Karpas-422 (cell line): ENCODE results near the gene ZNF416. TPM values are rescaled to one million over a fixed set of nuclear protein-coding genes. Genes with fewer than 3 reads are reported as not detected.

Experiments
- DNase-seq: peaks from one replicate; pipeline ENCODE4 v3.0.0-alpha.2; 2015
- H2AFZ ChIP-seq: fragments of 200-600 bp; sonication (generic); 2 replicates; pipeline ENCODE4 v1.6.1; 2014; ENCODE audit warnings: antibody characterized with exemption, low read length, mixed read lengths
- H3K27ac ChIP-seq: fragments of 200-600 bp; sonication (generic); 2 replicates; pipeline ENCODE4 v1.5.1; 2014; ENCODE audit warnings: mild to moderate bottlenecking, low read length, moderate library complexity
- H3K27me3 ChIP-seq: fragments of 200-600 bp; sonication (generic); 2 replicates; pipeline ENCODE4 v1.6.1; 2014; ENCODE audit warnings: low read length, mixed read lengths
- H3K36me3 ChIP-seq: fragments of 200-600 bp; sonication (generic); 2 replicates; pipeline ENCODE4 v1.6.1; 2014; ENCODE audit warnings: low read length, mixed read lengths; ENCODE audit not compliant: insufficient read depth
- H3K4me1 ChIP-seq: fragments of 200-600 bp; sonication (generic); 2 replicates; pipeline ENCODE4 v1.6.1; 2014; ENCODE audit warnings: mild to moderate bottlenecking, low read length, mixed read lengths
- H3K4me2 ChIP-seq: fragments of 200-600 bp; sonication (generic); 2 replicates; pipeline ENCODE4 v1.6.1; 2014; ENCODE audit warnings: low read length, low read depth, mild to moderate bottlenecking; ENCODE audit not compliant: poor library complexity, severe bottlenecking
- H3K4me3 ChIP-seq: fragments of 200-600 bp; sonication (generic); 2 replicates; pipeline ENCODE4 v1.5.1; 2014; ENCODE audit warnings: mild to moderate bottlenecking, antibody characterized with exemption, low read length, mixed read lengths
- H3K79me2 ChIP-seq: fragments of 200-600 bp; sonication (generic); 2 replicates; pipeline ENCODE4 v1.6.1; 2014; ENCODE audit warnings: mild to moderate bottlenecking, low read length, mixed read lengths
- H3K9ac ChIP-seq: fragments of 200-600 bp; sonication (generic); 2 replicates; pipeline ENCODE4 v1.6.0; 2014; ENCODE audit warnings: low read length
- H3K9me2 ChIP-seq: fragments of 200-600 bp; sonication (generic), shearing (Covaris generic); replicated peaks from 2 replicates; pipeline ENCODE4 v1.6.0; 2014; ENCODE audit warnings: mild to moderate bottlenecking, low read length, moderate library complexity; ENCODE audit not compliant: insufficient read depth
- H3K9me3 ChIP-seq: fragments of 300-700, 200-600 bp; sonication (generic); 2 replicates; pipeline ENCODE4 v1.6.1; 2014; ENCODE audit warnings: low read length, mixed read lengths
- H4K20me1 ChIP-seq: fragments of 200-600 bp; sonication (generic); 2 replicates; pipeline ENCODE4 v1.6.1; 2014; ENCODE audit warnings: mild to moderate bottlenecking, antibody characterized with exemption, low read length, low read depth; ENCODE audit not compliant: insufficient read depth
- total RNA-seq: library from RNA; depleted of rRNA; stranded (reverse); fragments of >200 nt; shearing (Covaris generic); gene quantifications from 2 replicates; pipeline ENCODE4 v1.2.3, GENCODE V29; 2014; ENCODE audit warnings: low replicate concordance

The ZNF416 gene
- total RNA-seq, 1 experiment from 2014 or later = 3.1 TPM

DNA sequence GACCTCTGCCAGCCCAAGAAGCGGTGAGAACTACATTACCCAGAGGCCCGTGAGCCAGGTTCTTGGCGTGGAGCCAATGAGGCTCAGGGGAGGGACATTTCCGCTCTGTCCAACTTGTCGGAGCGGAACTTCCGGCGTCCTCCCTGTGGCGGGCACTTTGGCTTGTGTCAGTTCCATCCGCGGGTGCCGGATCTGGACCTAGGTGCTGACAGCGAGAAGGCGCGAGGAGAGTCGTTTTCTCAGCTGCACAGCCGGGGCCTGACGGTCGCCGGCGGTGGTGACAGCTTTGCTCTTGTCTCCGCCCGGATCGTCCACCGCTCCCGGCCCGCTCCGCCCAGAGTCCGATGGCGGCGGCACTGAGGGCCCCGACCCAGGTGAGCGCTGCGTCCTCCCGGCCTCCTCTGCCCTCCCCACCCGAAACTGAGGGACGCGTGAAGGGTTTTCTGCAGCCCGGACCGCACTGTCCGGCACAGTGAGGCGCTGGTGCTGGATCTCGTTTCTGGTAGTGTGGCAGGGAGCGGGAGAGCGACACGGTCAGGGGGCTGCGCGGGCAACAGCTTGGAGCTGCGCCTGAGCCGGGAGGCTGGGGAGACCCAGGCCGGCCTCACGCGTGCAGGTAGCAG is 21.2 kb upstream of the ZNF416 start, which contains the start of gene ZNF530:
TSS of gene ZNF530 (plus strand) at position 125 of the 623 bp plus-strand sequence. CDS start 4,461 bp downstream, outside the sequence.
- Histone ChIP-seq H2AFZ (peak within 1 kb of the TSS; percentile 82), H4K20me1 (no peaks in the 10 kb centered on the region), H3K4me3 (peak within 1 kb of the TSS; percentile 86), H3K79me2 (peaks cover 27% of the 10 kb centered on the region), H3K4me1 (peaks cover 12% of the 10 kb centered on the region), H3K27me3 (no peaks in the 10 kb centered on the region), H3K9me3 (peaks cover 51% of the 10 kb centered on the region), H3K27ac (no peak within 1 kb of the TSS), H3K36me3 (peaks cover 38% of the 10 kb centered on the region), H3K9me2 (no peaks in the 10 kb centered on the region), H3K4me2 (peak within 1 kb of the TSS; percentile 92), H3K9ac (peak within 1 kb of the TSS; percentile 75)
- peak; percentile 99 for DNase-seq

- peak overlapping the region; percentile 92 for H3K4me2 ChIP-seq
- H3K9ac ChIP-seq = peak overlapping the region; percentile 75
- H2AFZ ChIP-seq = peak overlapping the region; percentile 82
- peaks cover 33% of the 10 kb centered on the region for H3K36me3 ChIP-seq
- H3K27ac ChIP-seq = no peak overlapping the region
- peaks cover 12% of the 10 kb centered on the region for H3K4me1 ChIP-seq
- no peaks in the 10 kb centered on the region for H3K9me2 ChIP-seq
- no peaks in the 10 kb centered on the region for H3K27me3 ChIP-seq
- no peaks in the 10 kb centered on the region for H4K20me1 ChIP-seq
- H3K79me2 ChIP-seq = peaks cover 27% of the 10 kb centered on the region
- peak overlapping the region; percentile 86 for H3K4me3 ChIP-seq
- DNase-seq = no peak
- peaks cover 46% of the 10 kb centered on the region for H3K9me3 ChIP-seq
These were observed 20.7 kb upstream of the ZNF416 start for GRCh38 chr19:57599377-57599760.

- Histone ChIP-seq H3K36me3 (no peaks in the 10 kb centered on the region; the same call in 1 of the 2 replicates), H4K20me1 (no peaks in the 10 kb centered on the region), H3K4me3 (no peak overlapping the region), H3K4me2 (no peak overlapping the region), H3K9ac (no peak overlapping the region), H3K4me1 (no peaks in the 10 kb centered on the region), H3K79me2 (no peaks in the 10 kb centered on the region), H3K9me2 (no peaks in the 10 kb centered on the region), H3K27ac (no peak overlapping the region), H2AFZ (no peak overlapping the region), H3K27me3 (no peaks in the 10 kb centered on the region), H3K9me3 (peaks cover 45% of the 10 kb centered on the region)
- no peak for DNase-seq
These were observed 8.8 kb upstream of the ZNF416 start for GRCh38 chr19:57587529-57587928.

- Histone ChIP-seq H3K36me3 (no peaks in the 10 kb centered on the region; the same call in 1 of the 2 replicates), H3K4me1 (peaks cover 3% of the 10 kb centered on the region; the same call in 1 of the 2 replicates), H2AFZ (no peak within 1 kb of the TSS), H3K79me2 (no peaks in the 10 kb centered on the region), H3K4me2 (no peak within 1 kb of the TSS), H3K9me3 (peaks cover 31% of the 10 kb centered on the region), H3K4me3 (no peak within 1 kb of the TSS), H3K9ac (no peak within 1 kb of the TSS), H4K20me1 (no peaks in the 10 kb centered on the region), H3K27ac (no peak within 1 kb of the TSS), H3K27me3 (no peaks in the 10 kb centered on the region), H3K9me2 (no peaks in the 10 kb centered on the region)
- no peak for DNase-seq
These were observed 5.1 kb upstream of the ZNF416 start, which contains the start of gene ZIK1 for GRCh38 chr19:57583521-57584416. TSS of gene ZIK1 (plus strand) at chr19:57584145. CDS start at chr19:57584357, 212 bp downstream.

DNA sequence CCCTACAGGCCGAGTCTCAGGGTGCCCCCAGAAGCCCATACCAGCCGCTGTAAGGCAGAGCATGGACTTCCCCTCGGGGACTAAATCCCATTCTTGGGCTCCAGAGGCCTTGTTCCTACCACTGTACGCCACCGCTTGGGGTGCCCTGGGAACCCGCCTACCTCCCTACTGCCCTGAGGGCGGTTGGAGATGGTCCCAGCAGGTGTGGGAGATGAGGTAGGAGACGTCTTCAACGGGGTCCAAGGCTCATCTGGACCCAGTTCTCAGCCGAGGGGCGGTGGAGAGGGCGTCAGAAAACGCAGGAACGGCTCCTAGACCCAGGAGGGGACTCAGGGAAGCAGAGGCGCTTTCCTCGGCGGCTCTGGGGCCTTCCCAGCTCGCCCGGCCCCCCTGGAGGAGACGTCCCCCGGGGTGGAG is 4.4 kb upstream of the ZNF416 start:
- H3K79me2 ChIP-seq = peaks cover 5% of the 10 kb centered on the region
- H3K27ac ChIP-seq = no peak overlapping the region
- no peak overlapping the region for H3K4me2 ChIP-seq
- H3K4me3 ChIP-seq = no peak overlapping the region
- no peak overlapping the region for H3K9ac ChIP-seq
- H3K36me3 ChIP-seq = no peaks in the 10 kb centered on the region; the same call in 1 of the 2 replicates
- DNase-seq = no peak
- H3K9me2 ChIP-seq = no peaks in the 10 kb centered on the region
- H3K27me3 ChIP-seq = no peaks in the 10 kb centered on the region
- peaks cover 31% of the 10 kb centered on the region for H3K9me3 ChIP-seq
- peaks cover 7% of the 10 kb centered on the region for H3K4me1 ChIP-seq
- H4K20me1 ChIP-seq = no peaks in the 10 kb centered on the region
- H2AFZ ChIP-seq = no peak overlapping the region

DNA sequence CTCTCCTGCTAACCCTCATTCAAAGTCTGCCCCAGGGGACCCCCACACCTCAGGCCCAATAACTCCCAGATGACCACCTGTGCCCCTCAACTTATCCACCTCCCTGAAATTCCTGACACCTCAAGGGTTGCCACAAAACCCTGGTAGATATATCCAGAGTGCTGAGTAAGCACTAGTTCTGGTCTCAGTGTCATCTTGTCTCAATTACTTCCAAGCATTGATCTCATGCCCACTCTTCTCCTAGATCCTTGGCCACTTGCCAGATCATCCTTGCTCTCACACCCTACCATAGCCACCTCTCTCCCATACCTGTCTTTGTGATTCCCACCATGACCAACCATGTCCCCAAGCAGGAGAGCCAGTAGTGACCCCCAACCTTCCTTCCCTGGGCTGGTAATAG is 2.0 kb downstream of the ZNF416 start:
- H3K27me3 ChIP-seq = no peaks in the 10 kb centered on the region
- H3K4me2 ChIP-seq = no peak overlapping the region
- no peaks in the 10 kb centered on the region for H4K20me1 ChIP-seq
- peaks cover 28% of the 10 kb centered on the region for H3K79me2 ChIP-seq
- H3K9me2 ChIP-seq = no peaks in the 10 kb centered on the region
- peaks cover 13% of the 10 kb centered on the region for H3K4me1 ChIP-seq
- no peak overlapping the region for H3K9ac ChIP-seq
- peak overlapping the region; percentile 22; the same call in 1 of the 2 replicates for H3K4me3 ChIP-seq
- H2AFZ ChIP-seq = no peak overlapping the region
- no peak for DNase-seq
- peaks cover 63% of the 10 kb centered on the region for H3K36me3 ChIP-seq
- no peak overlapping the region for H3K27ac ChIP-seq
- peaks cover 75% of the 10 kb centered on the region for H3K9me3 ChIP-seq

- DNase-seq = no peak
- peaks cover 16% of the 10 kb centered on the region for H3K79me2 ChIP-seq
- no peaks in the 10 kb centered on the region for H3K27me3 ChIP-seq
- H3K4me3 ChIP-seq = no peak overlapping the region
- no peak overlapping the region for H3K9ac ChIP-seq
- no peak overlapping the region for H3K27ac ChIP-seq
- H2AFZ ChIP-seq = no peak overlapping the region
- H3K36me3 ChIP-seq = peaks cover 64% of the 10 kb centered on the region
- H4K20me1 ChIP-seq = no peaks in the 10 kb centered on the region
- H3K4me2 ChIP-seq = no peak overlapping the region
- H3K9me2 ChIP-seq = no peaks in the 10 kb centered on the region
- peaks cover 79% of the 10 kb centered on the region for H3K9me3 ChIP-seq
- peaks cover under 1% of the 10 kb centered on the region for H3K4me1 ChIP-seq
These were observed 6.2 kb downstream of the ZNF416 start for GRCh38 chr19:57572415-57572947.

DNA sequence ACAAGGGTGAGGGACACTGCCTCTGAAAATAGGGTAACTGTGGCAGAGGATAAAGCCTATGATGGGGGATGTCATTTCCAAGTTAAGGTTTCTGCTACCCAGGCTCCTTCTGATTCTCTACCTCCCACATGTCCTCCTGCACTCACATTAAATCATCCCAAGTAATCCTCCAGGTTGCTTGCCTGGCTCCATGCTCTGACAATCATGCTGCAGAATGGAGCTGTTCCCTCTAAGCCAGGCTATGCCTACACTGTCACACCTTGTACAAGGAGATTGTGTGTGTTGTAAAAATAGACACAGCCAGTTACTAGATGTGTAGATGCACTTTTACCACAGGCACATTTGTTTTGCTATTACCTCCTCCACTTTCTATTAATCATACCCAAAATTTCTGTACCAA is 8.0 kb downstream of the ZNF416 start:
- H3K9me3 ChIP-seq = peaks cover 80% of the 10 kb centered on the region
- no peaks in the 10 kb centered on the region for H4K20me1 ChIP-seq
- H3K27me3 ChIP-seq = no peaks in the 10 kb centered on the region
- no peak overlapping the region for H3K4me2 ChIP-seq
- no peaks in the 10 kb centered on the region for H3K9me2 ChIP-seq
- H3K79me2 ChIP-seq = no peaks in the 10 kb centered on the region
- no peaks in the 10 kb centered on the region for H3K4me1 ChIP-seq
- DNase-seq = no peak
- peaks cover 47% of the 10 kb centered on the region for H3K36me3 ChIP-seq
- H3K27ac ChIP-seq = no peak overlapping the region
- no peak overlapping the region for H3K9ac ChIP-seq
- H3K4me3 ChIP-seq = no peak overlapping the region
- H2AFZ ChIP-seq = no peak overlapping the region
